A673 (cell line): ENCODE measurements around the gene SERPINA4.

Experiments used
- EZH2 ChIP-seq: fragments of 200-600 bp; sonication (generic); IDR thresholded peaks from 2 replicates; pipeline ENCODE4 v1.6.1; 2017; ENCODE audit warnings: borderline replicate concordance, low read depth, mild to moderate bottlenecking, mixed read lengths, antibody characterized with exemption, low read length; ENCODE audit not compliant: poor library complexity, severe bottlenecking
- TF ChIP-seq, protein P1 (sequence below): fragments of 300-800, 200-600 bp; sonication (generic); conservative IDR thresholded peaks from 2 replicates; pipeline ENCODE4 v1.5.1; 2017; ENCODE audit warnings: low read depth, mild to moderate bottlenecking, antibody characterized with exemption, low read length, moderate library complexity, mixed read lengths

DNA sequence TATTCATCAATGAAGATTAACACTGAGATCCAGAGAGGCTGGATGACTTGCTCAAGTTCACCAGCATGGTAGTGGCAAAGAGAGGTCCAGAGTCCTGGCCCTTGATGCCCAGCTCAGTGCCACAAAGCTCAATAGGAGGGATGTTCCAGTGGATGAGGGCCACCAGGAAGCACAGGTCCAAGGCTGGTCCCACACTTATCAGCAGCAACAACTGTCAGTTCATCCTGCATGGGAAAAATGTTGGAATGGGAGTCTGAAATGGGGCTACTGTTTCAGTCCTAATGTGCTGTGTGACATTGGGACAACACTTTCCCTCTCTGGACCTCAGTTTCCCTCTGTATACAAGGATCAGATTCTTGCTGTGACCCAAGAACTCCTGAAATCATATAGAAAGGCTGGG lies 31.2 kb downstream of the SERPINA4 start:
- TF ChIP-seq EZH2 = no peak
- TF ChIP-seq, protein P1, sequence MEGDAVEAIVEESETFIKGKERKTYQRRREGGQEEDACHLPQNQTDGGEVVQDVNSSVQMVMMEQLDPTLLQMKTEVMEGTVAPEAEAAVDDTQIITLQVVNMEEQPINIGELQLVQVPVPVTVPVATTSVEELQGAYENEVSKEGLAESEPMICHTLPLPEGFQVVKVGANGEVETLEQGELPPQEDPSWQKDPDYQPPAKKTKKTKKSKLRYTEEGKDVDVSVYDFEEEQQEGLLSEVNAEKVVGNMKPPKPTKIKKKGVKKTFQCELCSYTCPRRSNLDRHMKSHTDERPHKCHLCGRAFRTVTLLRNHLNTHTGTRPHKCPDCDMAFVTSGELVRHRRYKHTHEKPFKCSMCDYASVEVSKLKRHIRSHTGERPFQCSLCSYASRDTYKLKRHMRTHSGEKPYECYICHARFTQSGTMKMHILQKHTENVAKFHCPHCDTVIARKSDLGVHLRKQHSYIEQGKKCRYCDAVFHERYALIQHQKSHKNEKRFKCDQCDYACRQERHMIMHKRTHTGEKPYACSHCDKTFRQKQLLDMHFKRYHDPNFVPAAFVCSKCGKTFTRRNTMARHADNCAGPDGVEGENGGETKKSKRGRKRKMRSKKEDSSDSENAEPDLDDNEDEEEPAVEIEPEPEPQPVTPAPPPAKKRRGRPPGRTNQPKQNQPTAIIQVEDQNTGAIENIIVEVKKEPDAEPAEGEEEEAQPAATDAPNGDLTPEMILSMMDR = no peak
